ENCODE measurements around the gene TET2.

TET2 gene

DNA sequence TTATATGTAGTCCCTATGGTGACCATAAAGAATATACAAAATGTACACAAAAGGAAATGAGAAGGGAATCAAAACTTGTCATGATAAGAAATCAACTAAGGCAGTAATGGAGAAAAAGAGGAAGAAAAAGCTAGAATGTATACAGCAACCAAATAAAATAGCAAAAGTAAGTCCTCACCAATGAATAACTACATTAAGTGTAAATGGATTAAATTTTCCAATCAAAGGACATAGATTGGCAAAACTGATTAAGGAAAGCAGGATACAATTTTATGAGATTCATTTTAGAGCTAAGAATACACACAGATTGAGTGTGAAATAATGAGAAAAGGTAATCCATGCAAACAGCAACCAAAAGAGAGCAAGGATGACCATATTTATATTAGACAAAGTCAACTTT lies 157.4 kb downstream of the TET2 start:
- FAIRE-seq, result no peak

DNA sequence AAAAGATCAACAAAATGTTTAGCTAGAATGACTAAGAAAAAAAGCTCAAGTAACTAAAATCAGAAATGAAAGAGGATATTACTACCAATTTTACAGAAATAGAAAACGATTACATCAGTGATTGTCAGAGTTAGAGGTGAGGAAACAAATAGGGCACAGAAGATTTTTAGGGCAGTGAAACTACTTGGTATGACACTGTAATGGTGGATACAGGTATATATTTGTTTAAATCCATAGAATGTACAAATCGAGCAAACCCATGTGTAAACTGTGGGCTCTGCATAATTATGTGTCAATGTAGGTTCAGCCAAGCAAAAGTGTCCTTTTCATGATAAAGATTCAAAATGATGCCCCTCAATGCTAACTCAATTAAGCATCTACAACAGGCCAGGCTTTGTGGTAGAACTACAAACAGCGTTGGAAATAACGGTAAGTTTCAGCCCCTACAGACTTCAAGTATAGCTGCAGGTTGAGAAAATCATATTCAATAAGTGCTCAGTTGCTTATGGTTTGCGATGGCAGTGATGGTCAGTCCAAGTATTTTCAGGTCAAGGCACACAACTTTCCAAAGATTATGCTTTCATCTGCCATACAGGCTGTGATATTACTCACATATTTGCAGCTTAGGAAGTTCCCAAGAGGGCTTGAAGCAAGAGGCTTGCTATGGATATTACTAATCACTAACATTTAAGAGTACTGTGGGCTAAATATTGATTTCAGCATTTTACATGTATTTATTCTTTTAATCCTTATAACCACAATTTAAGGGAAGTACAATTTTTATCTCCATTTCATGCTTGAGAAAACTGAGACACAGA lies 158.6 kb downstream of the TET2 start:
- FAIRE-seq, result no peak

GRCh38 chr4:105306158-105306781 lies 159.6 kb downstream of the TET2 start:
- no peak for FAIRE-seq

DNA sequence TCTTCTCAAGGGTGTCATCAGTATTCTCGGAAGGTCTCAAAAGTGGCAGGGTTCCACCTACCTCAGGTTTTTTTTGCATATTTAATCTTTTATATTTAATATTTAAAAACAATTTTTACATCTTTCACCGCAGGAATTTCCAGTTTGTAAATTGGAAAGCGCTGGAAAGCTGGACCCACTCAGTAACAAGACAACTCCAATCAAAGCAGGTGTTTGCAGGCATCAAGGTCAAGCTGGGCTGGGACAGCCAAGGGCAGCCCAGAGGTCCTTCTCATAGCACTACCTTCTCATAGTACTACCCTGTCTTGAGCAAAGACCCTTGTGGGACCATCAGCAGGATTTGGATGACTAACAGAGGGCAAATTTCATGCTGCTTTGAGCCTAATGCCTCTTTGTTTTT lies 160.1 kb downstream of the TET2 start:
- FAIRE-seq, result no peak

DNA sequence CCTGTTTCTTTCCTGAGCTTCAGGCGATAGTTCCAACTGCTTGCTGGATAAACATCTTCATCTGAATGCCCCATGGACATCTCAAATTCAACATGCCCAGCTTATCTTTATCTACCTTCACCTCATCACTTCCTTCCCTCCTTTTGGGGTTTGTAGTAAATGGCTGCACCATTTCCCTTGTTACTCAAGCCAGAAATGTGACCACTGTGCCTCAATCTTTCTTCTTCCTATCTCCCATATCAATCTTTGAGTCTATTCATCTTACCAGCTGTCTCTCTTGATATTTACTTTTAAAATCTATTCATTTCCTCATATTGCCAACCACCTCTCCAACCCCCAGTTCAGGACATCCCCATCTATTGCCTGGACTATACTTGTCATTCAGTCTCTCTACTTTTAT lies 171.8 kb downstream of the TET2 start:
- FAIRE-seq, result no peak

- FAIRE-seq, result no peak
These were observed 180.5 kb downstream of the TET2 start for GRCh38 chr4:105327222-105327621.

- FAIRE-seq, result no peak
These were observed 181.3 kb downstream of the TET2 start for GRCh38 chr4:105327956-105328355.

GRCh38 chr4:105329081-105329480 lies 182.4 kb downstream of the TET2 start:
- FAIRE-seq, result no peak

All from endometrium (tissue), 2 donors.